ENCODE results near the gene PSME1. TPM values are rescaled to one million over a fixed set of nuclear protein-coding genes. Genes with fewer than 3 reads are reported as not detected.

Gene PSME1
- polyA plus RNA-seq (2013): 67.4 and 69.1 TPM in 2 replicates

DNA sequence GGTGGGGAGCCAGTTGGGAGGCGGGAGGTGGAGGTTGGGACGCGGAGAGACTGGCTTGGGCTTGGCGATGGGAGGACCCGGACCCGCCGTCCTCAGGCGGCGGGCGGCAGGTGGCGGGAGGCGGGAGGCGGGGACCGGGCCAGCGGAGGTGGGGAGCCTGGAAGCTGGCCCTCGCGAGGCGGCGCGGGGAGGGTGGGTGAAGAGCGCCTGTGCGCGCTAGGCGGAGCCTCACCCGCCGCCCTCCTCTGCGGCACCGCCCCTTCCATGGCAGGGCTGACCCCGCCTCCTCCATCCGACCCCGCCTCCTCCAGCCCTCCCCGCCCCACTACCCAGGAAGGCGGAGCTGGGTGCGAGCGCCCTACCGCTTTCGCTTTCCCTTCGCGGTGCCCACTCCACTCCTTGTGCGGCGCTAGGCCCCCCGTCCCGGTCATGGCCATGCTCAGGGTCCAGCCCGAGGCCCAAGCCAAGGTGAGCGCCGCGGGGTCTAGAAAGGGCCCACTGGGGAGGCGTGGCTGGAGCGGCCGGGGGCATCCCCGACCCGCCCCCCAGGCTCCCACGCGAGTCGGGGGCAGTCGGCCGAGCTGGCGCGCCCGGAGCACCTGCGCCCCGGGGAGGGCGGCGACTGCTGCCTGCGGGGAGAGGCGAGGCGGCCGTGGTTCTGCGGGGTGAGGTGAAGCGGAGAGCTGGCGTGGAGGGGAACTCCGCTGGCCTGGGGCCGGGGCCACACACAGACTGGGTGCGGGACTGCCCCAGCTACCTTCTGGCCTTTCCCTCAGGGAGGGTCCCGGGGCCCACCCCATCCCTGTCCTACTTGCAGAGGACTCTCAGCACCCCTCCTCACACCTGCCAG lies at the start of gene PSME1:
PSME1 (plus strand) TSS at position 361 of the 850 bp plus-strand sequence; CDS start at position 430, 69 bp downstream.
- H2AFZ ChIP-seq (ENCODE audit: insufficient read depth, low read length, poor library complexity): peak within 1 kb of the TSS; percentile 61
- H3K23ac ChIP-seq (ENCODE audit: low read length): no peak within 1 kb of the TSS
- H3K36me3 ChIP-seq (ENCODE audit: control insufficient read depth in 1 of 2, insufficient read depth in 2 of 2, low read length in 2 of 2): peaks cover 19% of the 10 kb centered on the region in 2 experiments
- no peak within 1 kb of the TSS for H2BK5ac ChIP-seq (ENCODE audit: low read depth, low read length, poor library complexity)
- H3K4me3 ChIP-seq (ENCODE audit: low read depth, low read length): peak within 1 kb of the TSS; percentile 96
- WGBS (ENCODE audit: extremely low coverage, insufficient coverage, insufficient read length): no CpG with 5 or more reads among the region's 75 CpGs
- H3K27ac ChIP-seq (ENCODE audit: low read depth, low read length): no peak within 1 kb of the TSS
- H4K12ac ChIP-seq (ENCODE audit: low read depth, low read length): peak within 1 kb of the TSS; percentile 68
- peak within 1 kb of the TSS; percentile 59 for H2BK120ac ChIP-seq (ENCODE audit: insufficient read depth, low read length, poor library complexity)
- H4K8ac ChIP-seq (ENCODE audit: low read depth, low read length): peak within 1 kb of the TSS; percentile 84
- peaks cover 9% of the 10 kb centered on the region for H3K79me1 ChIP-seq (ENCODE audit: low read length)
- H3K4me2 ChIP-seq (ENCODE audit: low read length): peak within 1 kb of the TSS; percentile 78
- H2AK5ac ChIP-seq (ENCODE audit: low read length): peak within 1 kb of the TSS; percentile 20
- peak; percentile 82 to 88 for DNase-seq
- H3K27me3 ChIP-seq (ENCODE audit: insufficient read depth, low read length): no peaks in the 10 kb centered on the region
- peaks cover 6 to 10% of the 10 kb centered on the region in 2 experiments for H3K4me1 ChIP-seq (ENCODE audit: control insufficient read depth in 1 of 2, insufficient read depth in 2 of 2, low read length in 2 of 2)
- H3K9me3 ChIP-seq (ENCODE audit: insufficient read depth, low read depth, low read length): peaks cover 1% of the 10 kb centered on the region
- H3K4ac ChIP-seq (ENCODE audit: low read depth, low read length): no peak within 1 kb of the TSS
- H2BK12ac ChIP-seq (ENCODE audit: low read length): no peak within 1 kb of the TSS
- peak within 1 kb of the TSS; percentile 73 for H3K9ac ChIP-seq (ENCODE audit: low read length)
- H3K79me2 ChIP-seq (ENCODE audit: control insufficient read depth, insufficient read depth, low read length, poor library complexity): peaks cover 6% of the 10 kb centered on the region
- H4K91ac ChIP-seq (ENCODE audit: low read depth, low read length): peak within 1 kb of the TSS; percentile 67
- H3K14ac ChIP-seq (ENCODE audit: low read length): peak within 1 kb of the TSS; percentile 46
- peak within 1 kb of the TSS; percentile 54 for H3K18ac ChIP-seq (ENCODE audit: low read length)

DNA sequence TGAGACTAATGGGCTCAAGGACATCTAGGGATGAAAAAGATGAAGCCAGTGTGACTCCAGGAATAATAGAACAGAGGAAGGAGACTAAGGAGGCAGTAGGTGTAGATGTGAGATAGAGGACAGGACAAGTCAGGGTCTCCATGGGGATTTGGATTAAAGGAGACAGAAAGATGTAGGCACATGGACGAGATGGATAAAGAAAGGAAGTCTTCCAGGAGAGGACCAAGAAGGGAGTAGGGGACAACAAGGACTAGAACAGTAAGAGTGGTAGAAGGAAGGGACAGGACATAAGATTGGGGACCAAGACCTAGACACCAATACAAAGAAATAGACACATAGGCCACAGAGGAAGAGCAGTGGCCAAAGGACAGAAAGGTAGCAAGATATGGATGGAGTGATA lies 49.0 kb upstream of the PSME1 start:
- H3K27me3 ChIP-seq (ENCODE audit: insufficient read depth, low read length): no peaks in the 10 kb centered on the region
- H3K4me2 ChIP-seq (ENCODE audit: low read length): no peak overlapping the region
- no peak overlapping the region for H3K4me3 ChIP-seq (ENCODE audit: low read depth, low read length)
- no peak overlapping the region for H3K14ac ChIP-seq (ENCODE audit: low read length)
- H3K9me3 ChIP-seq (ENCODE audit: insufficient read depth, low read depth, low read length): no peaks in the 10 kb centered on the region
- no peak overlapping the region for H2BK120ac ChIP-seq (ENCODE audit: insufficient read depth, low read length, poor library complexity)
- no peak overlapping the region for H4K91ac ChIP-seq (ENCODE audit: low read depth, low read length)
- H4K8ac ChIP-seq (ENCODE audit: low read depth, low read length): no peak overlapping the region
- no peaks in the 10 kb centered on the region for H3K79me2 ChIP-seq (ENCODE audit: control insufficient read depth, insufficient read depth, low read length, poor library complexity)
- no peaks in the 10 kb centered on the region for H3K4me1 ChIP-seq (ENCODE audit: control insufficient read depth in 1 of 2, insufficient read depth in 2 of 2, low read length in 2 of 2)
- no peaks in the 10 kb centered on the region for H3K36me3 ChIP-seq (ENCODE audit: control insufficient read depth in 1 of 2, insufficient read depth in 2 of 2, low read length in 2 of 2)
- H2AFZ ChIP-seq (ENCODE audit: insufficient read depth, low read length, poor library complexity): no peak overlapping the region
- no CpG with 5 or more reads among the region's 1 CpG for WGBS (ENCODE audit: extremely low coverage, insufficient coverage, insufficient read length)
- DNase-seq: no peak
- no peak overlapping the region for H2BK5ac ChIP-seq (ENCODE audit: low read depth, low read length, poor library complexity)
- no peak overlapping the region for H3K9ac ChIP-seq (ENCODE audit: low read length)
- no peak overlapping the region for H3K4ac ChIP-seq (ENCODE audit: low read depth, low read length)
- no peak overlapping the region for H2BK12ac ChIP-seq (ENCODE audit: low read length)
- no peak overlapping the region for H3K18ac ChIP-seq (ENCODE audit: low read length)
- no peak overlapping the region for H3K27ac ChIP-seq (ENCODE audit: low read depth, low read length)
- no peak overlapping the region for H3K23ac ChIP-seq (ENCODE audit: low read length)
- no peaks in the 10 kb centered on the region for H3K79me1 ChIP-seq (ENCODE audit: low read length)
- no peak overlapping the region for H4K12ac ChIP-seq (ENCODE audit: low read depth, low read length)
- H2AK5ac ChIP-seq (ENCODE audit: low read length): no peak overlapping the region

DNA sequence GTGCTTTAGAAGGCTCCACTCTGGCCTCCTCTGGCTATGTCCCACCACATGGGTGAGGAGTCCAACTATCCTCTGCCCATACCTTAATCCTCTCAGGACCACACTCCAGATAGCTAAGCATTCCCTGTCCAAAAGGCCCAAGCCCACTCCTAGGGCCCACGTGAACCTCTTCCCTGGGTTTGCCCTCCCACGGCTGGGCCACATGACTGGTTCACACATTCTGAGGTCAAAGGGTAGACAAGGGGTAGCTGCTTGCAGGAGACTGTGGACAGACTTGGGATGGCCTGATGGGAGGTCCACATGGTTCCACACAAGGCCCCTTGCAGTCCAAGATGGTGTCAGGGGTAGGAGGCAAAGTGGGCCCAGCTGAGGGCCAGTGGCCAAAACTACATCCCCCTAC lies 47.9 kb upstream of the PSME1 start:
- Histone ChIP-seq H3K4me2 (ENCODE audit: low read length) (no peak overlapping the region), H4K12ac (ENCODE audit: low read depth, low read length) (no peak overlapping the region), H4K91ac (ENCODE audit: low read depth, low read length) (no peak overlapping the region), H2BK120ac (ENCODE audit: insufficient read depth, low read length, poor library complexity) (no peak overlapping the region), H2BK12ac (ENCODE audit: low read length) (no peak overlapping the region), H3K14ac (ENCODE audit: low read length) (no peak overlapping the region), H3K27ac (ENCODE audit: low read depth, low read length) (no peak overlapping the region), H3K4me3 (ENCODE audit: low read depth, low read length) (no peak overlapping the region), H3K23ac (ENCODE audit: low read length) (no peak overlapping the region), H3K36me3 (ENCODE audit: control insufficient read depth in 1 of 2, insufficient read depth in 2 of 2, low read length in 2 of 2) (no peaks in the 10 kb centered on the region), H3K79me1 (ENCODE audit: low read length) (no peaks in the 10 kb centered on the region), H3K79me2 (ENCODE audit: control insufficient read depth, insufficient read depth, low read length, poor library complexity) (no peaks in the 10 kb centered on the region), H3K9me3 (ENCODE audit: insufficient read depth, low read depth, low read length) (no peaks in the 10 kb centered on the region), H2AK5ac (ENCODE audit: low read length) (no peak overlapping the region), H2BK5ac (ENCODE audit: low read depth, low read length, poor library complexity) (no peak overlapping the region), H4K8ac (ENCODE audit: low read depth, low read length) (no peak overlapping the region), H3K4ac (ENCODE audit: low read depth, low read length) (no peak overlapping the region), H3K27me3 (ENCODE audit: insufficient read depth, low read length) (no peaks in the 10 kb centered on the region), H2AFZ (ENCODE audit: insufficient read depth, low read length, poor library complexity) (no peak overlapping the region), H3K9ac (ENCODE audit: low read length) (no peak overlapping the region), H3K18ac (ENCODE audit: low read length) (no peak overlapping the region), H3K4me1 (ENCODE audit: control insufficient read depth in 1 of 2, insufficient read depth in 2 of 2, low read length in 2 of 2) (no peaks in the 10 kb centered on the region)
- no CpG with 5 or more reads among the region's 2 CpGs for WGBS (ENCODE audit: extremely low coverage, insufficient coverage, insufficient read length)
- DNase-seq: no peak

DNA sequence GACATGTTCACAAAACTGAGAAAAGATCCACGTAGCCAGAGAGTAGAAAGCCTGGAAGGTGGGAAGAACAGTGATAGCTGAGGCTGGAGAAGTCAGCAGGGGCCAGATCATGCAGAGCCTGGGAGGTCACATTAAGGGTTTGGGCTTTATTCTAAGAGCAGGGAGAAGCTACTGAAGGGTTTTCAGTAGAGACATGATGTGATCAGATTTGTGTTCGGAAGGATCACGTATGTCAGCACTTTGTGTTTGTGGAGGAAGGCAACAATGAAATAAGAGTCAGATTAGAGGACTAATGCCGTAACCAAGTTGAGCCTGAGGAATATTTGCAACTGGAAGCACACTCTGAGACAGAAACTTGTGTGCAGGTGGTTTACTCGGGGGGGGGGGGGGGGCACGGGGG lies 46.1 kb upstream of the PSME1 start:
- no peak overlapping the region for H3K4ac ChIP-seq (ENCODE audit: low read depth, low read length)
- H3K27ac ChIP-seq (ENCODE audit: low read depth, low read length): no peak overlapping the region

More for the DNA sequence above, 46.1 kb upstream of the PSME1 start:
- no peaks in the 10 kb centered on the region for H3K27me3 ChIP-seq (ENCODE audit: insufficient read depth, low read length)
- no peak for DNase-seq
- no peak overlapping the region for H3K9ac ChIP-seq (ENCODE audit: low read length)
- no peak overlapping the region for H2AK5ac ChIP-seq (ENCODE audit: low read length)
- H3K4me3 ChIP-seq (ENCODE audit: low read depth, low read length): no peak overlapping the region
- H3K23ac ChIP-seq (ENCODE audit: low read length): no peak overlapping the region
- no peaks in the 10 kb centered on the region for H3K9me3 ChIP-seq (ENCODE audit: insufficient read depth, low read depth, low read length)
- H3K14ac ChIP-seq (ENCODE audit: low read length): no peak overlapping the region
- H4K91ac ChIP-seq (ENCODE audit: low read depth, low read length): no peak overlapping the region
- H2BK5ac ChIP-seq (ENCODE audit: low read depth, low read length, poor library complexity): no peak overlapping the region
- no peak overlapping the region for H4K8ac ChIP-seq (ENCODE audit: low read depth, low read length)
- peaks cover 0 to 6% of the 10 kb centered on the region in 2 experiments for H3K4me1 ChIP-seq (ENCODE audit: control insufficient read depth in 1 of 2, insufficient read depth in 2 of 2, low read length in 2 of 2)
- WGBS (ENCODE audit: extremely low coverage, insufficient coverage, insufficient read length): no CpG with 5 or more reads among the region's 6 CpGs
- H3K36me3 ChIP-seq (ENCODE audit: control insufficient read depth in 1 of 2, insufficient read depth in 2 of 2, low read length in 2 of 2): no peaks in the 10 kb centered on the region
- peaks cover 6% of the 10 kb centered on the region for H3K79me2 ChIP-seq (ENCODE audit: control insufficient read depth, insufficient read depth, low read length, poor library complexity)
- H4K12ac ChIP-seq (ENCODE audit: low read depth, low read length): no peak overlapping the region
- no peak overlapping the region for H2BK120ac ChIP-seq (ENCODE audit: insufficient read depth, low read length, poor library complexity)
- H3K79me1 ChIP-seq (ENCODE audit: low read length): peaks cover 11% of the 10 kb centered on the region
- H2AFZ ChIP-seq (ENCODE audit: insufficient read depth, low read length, poor library complexity): no peak overlapping the region
- H3K18ac ChIP-seq (ENCODE audit: low read length): no peak overlapping the region
- no peak overlapping the region for H3K4me2 ChIP-seq (ENCODE audit: low read length)
- H2BK12ac ChIP-seq (ENCODE audit: low read length): no peak overlapping the region
